ENCODE measurements around the gene CD93. TPM values are rescaled to one million over a fixed set of nuclear protein-coding genes. Genes with fewer than 3 reads are reported as not detected.

Gene CD93
- total RNA-seq, 6 experiments from 2014 or later = not detected

GRCh38 chr20:23061734-23062561 is 24.2 kb downstream of the CD93 start:
- TF ChIP-seq CTCF (IDR thresholded peaks at IDR 0.05) = peak; percentile 68
- no peaks in the 10 kb centered on the region for H3K36me3 Mint-ChIP-seq (ENCODE audit: low read depth)
- H3K9me3 Mint-ChIP-seq = no peaks in the 10 kb centered on the region
- H3K27me3 Mint-ChIP-seq (ENCODE audit: insufficient read depth) = peaks cover 7% of the 10 kb centered on the region
- no peak overlapping the region; the same call in 1 of the 2 replicates for H3K4me3 Mint-ChIP-seq
- peak overlapping the region; percentile 40; the same call in 1 of the 2 replicates for H3K27ac Mint-ChIP-seq
- peaks cover 20% of the 10 kb centered on the region for H3K4me1 Mint-ChIP-seq (ENCODE audit: low read depth)
- DNase-seq = peak; percentile 69

GRCh38 chr20:23061262-23061661 is 24.9 kb downstream of the CD93 start:
- peaks cover 4% of the 10 kb centered on the region for H3K27me3 Mint-ChIP-seq (ENCODE audit: insufficient read depth)
- no peaks in the 10 kb centered on the region for H3K36me3 Mint-ChIP-seq (ENCODE audit: low read depth)
- H3K27ac Mint-ChIP-seq = no peak overlapping the region
- peaks cover 20% of the 10 kb centered on the region for H3K4me1 Mint-ChIP-seq (ENCODE audit: low read depth)
- no peak for DNase-seq
- H3K9me3 Mint-ChIP-seq = no peaks in the 10 kb centered on the region
- H3K4me3 Mint-ChIP-seq = no peak overlapping the region
- TF ChIP-seq CTCF (IDR thresholded peaks at IDR 0.05) = no peak

GRCh38 chr20:23060629-23061028 is 25.5 kb downstream of the CD93 start:
- no peaks in the 10 kb centered on the region for H3K9me3 Mint-ChIP-seq
- H3K36me3 Mint-ChIP-seq (ENCODE audit: low read depth) = no peaks in the 10 kb centered on the region
- TF ChIP-seq CTCF (IDR thresholded peaks at IDR 0.05) = no peak
- H3K4me3 Mint-ChIP-seq = no peak overlapping the region
- no peak for DNase-seq
- peaks cover 4% of the 10 kb centered on the region for H3K27me3 Mint-ChIP-seq (ENCODE audit: insufficient read depth)
- no peak overlapping the region for H3K27ac Mint-ChIP-seq
- peaks cover 20% of the 10 kb centered on the region for H3K4me1 Mint-ChIP-seq (ENCODE audit: low read depth)

- Mint-ChIP-seq H3K4me1 (ENCODE audit: low read depth) (peaks cover 20% of the 10 kb centered on the region), H3K36me3 (ENCODE audit: low read depth) (no peaks in the 10 kb centered on the region)
- no peak for DNase-seq
These were observed 26.3 kb downstream of the CD93 start for GRCh38 chr20:23059846-23060245.

GRCh38 chr20:23059001-23059400 is 27.1 kb downstream of the CD93 start:
- H3K4me3 Mint-ChIP-seq = no peak overlapping the region
- DNase-seq = no peak
- H3K27me3 Mint-ChIP-seq (ENCODE audit: insufficient read depth) = no peaks in the 10 kb centered on the region; the same call in 1 of the 2 replicates
- peaks cover 20% of the 10 kb centered on the region for H3K4me1 Mint-ChIP-seq (ENCODE audit: low read depth)
- no peak overlapping the region for H3K27ac Mint-ChIP-seq
- no peaks in the 10 kb centered on the region for H3K9me3 Mint-ChIP-seq
- no peak for TF ChIP-seq CTCF (IDR thresholded peaks at IDR 0.05)
- no peaks in the 10 kb centered on the region for H3K36me3 Mint-ChIP-seq (ENCODE audit: low read depth)

More at GRCh38 chr20:23059846-23060245, 26.3 kb downstream of the CD93 start:
- no peak for TF ChIP-seq CTCF (IDR thresholded peaks at IDR 0.05)
- Mint-ChIP-seq H3K27me3 (ENCODE audit: insufficient read depth) (peaks cover 4% of the 10 kb centered on the region), H3K4me3 (no peak overlapping the region), H3K9me3 (no peaks in the 10 kb centered on the region), H3K27ac (no peak overlapping the region)

All from HFFc6 (cell line).